Astrocyte (in vitro differentiated cells and primary cell): ENCODE results near the gene DNALI1.

Experiments
- EZH2 ChIP-seq: IDR thresholded peaks from 2 replicates; pipeline ENCODE4 v1.6.1; 2012; ENCODE audit warnings: mild to moderate bottlenecking, low read length, inconsistent platforms; ENCODE audit not compliant: insufficient read depth
- TF ChIP-seq, protein P1 (sequence below): IDR thresholded peaks from 2 replicates; pipeline ENCODE4 v1.5.1; 2011; ENCODE audit warnings: low read depth, mild to moderate bottlenecking, inconsistent platforms, low read length, moderate library complexity; ENCODE audit not compliant: insufficient read depth

DNA sequence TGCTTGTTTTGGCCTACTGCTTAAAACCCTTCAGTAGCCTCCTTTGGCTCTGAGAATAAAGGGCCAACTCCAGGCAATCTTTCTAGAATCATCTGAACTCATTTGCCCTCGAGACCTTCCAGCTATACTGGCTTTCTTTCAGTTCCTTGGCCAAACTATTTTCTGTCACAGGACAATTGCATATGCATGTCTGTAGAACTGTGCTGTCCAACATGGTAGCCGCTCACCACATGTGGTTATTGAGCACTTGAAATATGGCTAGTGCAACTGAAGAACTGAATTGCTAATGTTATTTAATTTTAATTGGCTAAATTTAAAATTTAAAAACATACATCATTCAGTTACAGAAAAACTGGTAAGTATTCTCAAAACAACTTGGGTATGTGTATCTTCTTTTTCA, 53.3 kb downstream of the DNALI1 start:
- TF ChIP-seq, protein P1, sequence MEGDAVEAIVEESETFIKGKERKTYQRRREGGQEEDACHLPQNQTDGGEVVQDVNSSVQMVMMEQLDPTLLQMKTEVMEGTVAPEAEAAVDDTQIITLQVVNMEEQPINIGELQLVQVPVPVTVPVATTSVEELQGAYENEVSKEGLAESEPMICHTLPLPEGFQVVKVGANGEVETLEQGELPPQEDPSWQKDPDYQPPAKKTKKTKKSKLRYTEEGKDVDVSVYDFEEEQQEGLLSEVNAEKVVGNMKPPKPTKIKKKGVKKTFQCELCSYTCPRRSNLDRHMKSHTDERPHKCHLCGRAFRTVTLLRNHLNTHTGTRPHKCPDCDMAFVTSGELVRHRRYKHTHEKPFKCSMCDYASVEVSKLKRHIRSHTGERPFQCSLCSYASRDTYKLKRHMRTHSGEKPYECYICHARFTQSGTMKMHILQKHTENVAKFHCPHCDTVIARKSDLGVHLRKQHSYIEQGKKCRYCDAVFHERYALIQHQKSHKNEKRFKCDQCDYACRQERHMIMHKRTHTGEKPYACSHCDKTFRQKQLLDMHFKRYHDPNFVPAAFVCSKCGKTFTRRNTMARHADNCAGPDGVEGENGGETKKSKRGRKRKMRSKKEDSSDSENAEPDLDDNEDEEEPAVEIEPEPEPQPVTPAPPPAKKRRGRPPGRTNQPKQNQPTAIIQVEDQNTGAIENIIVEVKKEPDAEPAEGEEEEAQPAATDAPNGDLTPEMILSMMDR, result no peak
- no peak for TF ChIP-seq EZH2
